DND-41 (cell line): ENCODE results near the gene OR14J1.

Experiments
- ATAC-seq: fragments of 200-7000 bp; cut with Tn5 transposase; 3 replicates; pipeline ENCODE4 v1.9.1; 2021; ENCODE audit warnings: low read depth; ENCODE audit not compliant: insufficient read depth
- DNase-seq: peaks from one replicate; pipeline ENCODE4 v3.0.0-alpha.2; 2020
- H2AFZ ChIP-seq: 2 replicates; pipeline ENCODE4 v1.6.0; 2012; ENCODE audit warnings: low read depth, low read length
- H3K27ac ChIP-seq: 2 replicates; pipeline ENCODE4 v1.5.1; 2012; ENCODE audit warnings: low read length, inconsistent platforms
- H3K27me3 ChIP-seq: fragments of 200-600 bp; sonication (generic); 2 replicates; pipeline ENCODE4 v1.6.0; 2012; ENCODE audit warnings: low read length, mild to moderate bottlenecking, inconsistent platforms; ENCODE audit not compliant: insufficient read depth, poor library complexity
- H3K36me3 ChIP-seq: 2 replicates; pipeline ENCODE4 v1.5.1; 2012; ENCODE audit warnings: low read length, inconsistent platforms; ENCODE audit not compliant: insufficient read depth
- H3K4me1 ChIP-seq: 2 replicates; pipeline ENCODE4 v1.5.1; 2012; ENCODE audit warnings: mild to moderate bottlenecking, low read length; ENCODE audit not compliant: insufficient read depth
- H3K4me2 ChIP-seq: 2 replicates; pipeline ENCODE4 v1.6.0; 2012; ENCODE audit warnings: mild to moderate bottlenecking, moderate library complexity, low read length, inconsistent platforms; ENCODE audit not compliant: insufficient read depth
- H3K4me3 ChIP-seq, 2 experiments: fragments of 200-600 bp in 1 of 2; shearing (Covaris generic) in 1 of 2; 2 replicates each; pipeline ENCODE4 v1.5.1; 2012 to 2016; ENCODE audit warnings: inconsistent platforms in 2 of 2, low read length in 2 of 2, mild to moderate bottlenecking in 2 of 2, low read depth in 1 of 2, moderate library complexity in 1 of 2
- H3K79me2 ChIP-seq: 2 replicates; pipeline ENCODE4 v1.6.0; 2012; ENCODE audit warnings: low read length, inconsistent platforms; ENCODE audit not compliant: insufficient read depth
- H3K9ac ChIP-seq: 2 replicates; pipeline ENCODE4 v1.6.0; 2012; ENCODE audit warnings: low read depth, mild to moderate bottlenecking, inconsistent platforms, low read length, moderate library complexity
- H3K9me3 ChIP-seq: 2 replicates; pipeline ENCODE4 v1.5.1; 2012; ENCODE audit warnings: low read length, moderate library complexity, mild to moderate bottlenecking, inconsistent platforms; ENCODE audit not compliant: insufficient read depth, severe bottlenecking
- H4K20me1 ChIP-seq: 2 replicates; pipeline ENCODE4 v1.6.0; 2012; ENCODE audit warnings: low read length; ENCODE audit not compliant: insufficient read depth
- CTCF ChIP-seq: IDR thresholded peaks from 2 replicates; pipeline ENCODE4 v1.5.1; 2012; ENCODE audit warnings: borderline replicate concordance, low read length, moderate library complexity, mild to moderate bottlenecking; ENCODE audit not compliant: poor library complexity, severe bottlenecking; ENCODE audit errors: extremely low read depth
- EZH2 ChIP-seq: IDR thresholded peaks from 3 replicates; pipeline ENCODE4 v1.6.1; 2012; ENCODE audit warnings: borderline replicate concordance, low read depth, mild to moderate bottlenecking, moderate library complexity, low read length, inconsistent platforms; ENCODE audit not compliant: severe bottlenecking

Gene OR14J1

DNA sequence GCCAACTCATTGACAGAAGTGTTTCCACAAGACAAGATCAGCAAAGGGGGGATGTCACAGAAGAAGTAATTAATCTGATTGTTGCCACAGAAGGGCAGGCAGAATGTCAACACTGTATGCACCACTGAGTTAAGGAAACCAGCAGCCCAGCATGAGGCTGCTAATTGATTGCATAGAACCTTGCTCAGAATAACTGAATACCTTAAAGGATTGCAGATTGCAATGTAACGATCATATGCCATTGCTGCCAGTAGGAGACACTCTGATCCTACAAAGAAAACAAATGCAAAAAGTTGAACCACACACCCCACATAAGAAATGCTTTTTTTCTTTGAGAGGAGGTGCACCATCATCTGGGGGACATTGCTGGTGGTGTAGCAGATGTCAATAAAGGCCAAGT lies 54.1 kb downstream of the OR14J1 start:
- no peak overlapping the region for H2AFZ ChIP-seq
- no peaks in the 10 kb centered on the region for H3K9me3 ChIP-seq
- no peaks in the 10 kb centered on the region for H3K36me3 ChIP-seq
- H3K4me2 ChIP-seq, result no peak overlapping the region
- H3K79me2 ChIP-seq, result no peaks in the 10 kb centered on the region
- no peak overlapping the region for H3K4me3 ChIP-seq
- peaks cover 7% of the 10 kb centered on the region for H3K27me3 ChIP-seq
- H3K27ac ChIP-seq, result no peak overlapping the region
- H4K20me1 ChIP-seq, result no peaks in the 10 kb centered on the region
- ATAC-seq, result no peak
- no peak for DNase-seq
- no peaks in the 10 kb centered on the region for H3K4me1 ChIP-seq
- no peak for TF ChIP-seq EZH2
- peak; percentile 8 for TF ChIP-seq CTCF
- no peak overlapping the region for H3K9ac ChIP-seq
